Measurements from ENCODE around the gene MAN1C1. TPM values are rescaled to one million over a fixed set of nuclear protein-coding genes. Genes with fewer than 3 reads are reported as not detected.

MAN1C1 gene
- polyA plus RNA-seq, 1 donor from 2014 or later = 1.3 TPM

DNA sequence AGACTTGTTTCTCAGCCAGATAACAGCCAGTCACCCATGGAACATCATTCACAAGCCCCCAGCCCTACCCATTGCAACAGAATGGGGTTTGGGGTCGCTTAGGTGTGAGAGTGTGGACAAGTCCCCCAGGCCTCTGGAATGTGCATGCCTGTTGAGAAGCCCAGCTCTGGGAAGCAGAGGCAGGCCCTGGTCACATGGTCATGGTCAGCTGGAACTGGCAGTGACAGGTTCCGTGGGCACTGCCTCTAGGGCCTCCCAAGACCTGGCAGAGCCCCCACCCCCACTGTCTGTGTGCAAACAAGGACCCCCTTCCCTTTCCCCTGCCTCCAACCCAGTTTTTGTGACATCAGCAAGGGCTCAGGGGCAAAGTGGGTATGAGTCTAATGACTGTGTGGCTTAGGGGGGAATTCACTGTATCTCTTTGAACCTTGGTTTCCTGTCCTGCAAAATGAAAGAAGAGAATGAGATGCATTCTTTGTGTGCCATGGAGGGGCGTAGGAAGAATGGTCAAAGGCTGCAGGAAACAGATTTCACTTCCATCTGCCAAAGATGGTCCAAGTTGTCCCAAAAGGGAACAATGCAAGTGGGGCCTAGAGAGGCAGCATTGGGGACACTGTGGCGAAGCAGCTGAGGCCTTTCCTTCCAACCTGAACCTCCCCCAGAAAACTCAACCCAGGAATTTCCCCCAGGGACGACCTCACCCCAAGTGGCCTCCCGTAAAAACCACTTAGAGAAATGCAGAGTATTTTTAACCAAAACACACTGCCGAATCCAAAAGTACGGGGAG lies 148.7 kb downstream of the MAN1C1 start:
- H3K9ac ChIP-seq (ENCODE audit: low read length) = no peak overlapping the region
- H4K20me1 ChIP-seq (ENCODE audit: insufficient read depth) = no peaks in the 10 kb centered on the region
- no peaks in the 10 kb centered on the region for H3K9me2 ChIP-seq (ENCODE audit: insufficient read depth, low read length)
- H3F3A ChIP-seq (ENCODE audit: insufficient read depth, low read length, poor library complexity, severe bottlenecking) = no peaks in the 10 kb centered on the region
- H3K79me2 ChIP-seq (replicated peaks; ENCODE audit: insufficient read depth, low read length) = no peaks in the 10 kb centered on the region
- no peaks in the 10 kb centered on the region for H3K27me3 ChIP-seq (ENCODE audit: insufficient read depth, low read depth, low read length)
- no peak overlapping the region for H2AFZ ChIP-seq (ENCODE audit: low read depth, low read length)
- no peaks in the 10 kb centered on the region for H3K36me3 ChIP-seq (ENCODE audit: insufficient read depth, low read length)
- H3K4me2 ChIP-seq (ENCODE audit: low read length) = no peak overlapping the region
- no peaks in the 10 kb centered on the region for H3K9me3 ChIP-seq (ENCODE audit: low read length)
- no peak overlapping the region for H3K4me3 ChIP-seq (ENCODE audit: low read length)
- no peak overlapping the region for H3K27ac ChIP-seq (ENCODE audit: low read length)
- TF ChIP-seq EP300 (conservative IDR thresholded peaks at IDR 0.05; ENCODE audit: poor library complexity, severe bottlenecking) (no peak), SMC3 (conservative IDR thresholded peaks at IDR 0.05; ENCODE audit: poor library complexity) (no peak), TAF1 (IDR thresholded peaks at IDR 0.05; ENCODE audit: low read depth) (no peak), CTCF (IDR thresholded peaks at IDR 0.05; ENCODE audit: poor library complexity, severe bottlenecking) (no peak), MXI1 (conservative IDR thresholded peaks at IDR 0.05; ENCODE audit: poor library complexity, severe bottlenecking) (no peak), RAD21 (conservative IDR thresholded peaks at IDR 0.05) (no peak), POLR2AphosphoS5 (IDR thresholded peaks at IDR 0.05) (no peak), EZH2 (IDR thresholded peaks at IDR 0.05; ENCODE audit: borderline replicate concordance, insufficient read depth, low read length, poor library complexity, severe bottlenecking) (no peak)
- TF ChIP-seq, protein P1, sequence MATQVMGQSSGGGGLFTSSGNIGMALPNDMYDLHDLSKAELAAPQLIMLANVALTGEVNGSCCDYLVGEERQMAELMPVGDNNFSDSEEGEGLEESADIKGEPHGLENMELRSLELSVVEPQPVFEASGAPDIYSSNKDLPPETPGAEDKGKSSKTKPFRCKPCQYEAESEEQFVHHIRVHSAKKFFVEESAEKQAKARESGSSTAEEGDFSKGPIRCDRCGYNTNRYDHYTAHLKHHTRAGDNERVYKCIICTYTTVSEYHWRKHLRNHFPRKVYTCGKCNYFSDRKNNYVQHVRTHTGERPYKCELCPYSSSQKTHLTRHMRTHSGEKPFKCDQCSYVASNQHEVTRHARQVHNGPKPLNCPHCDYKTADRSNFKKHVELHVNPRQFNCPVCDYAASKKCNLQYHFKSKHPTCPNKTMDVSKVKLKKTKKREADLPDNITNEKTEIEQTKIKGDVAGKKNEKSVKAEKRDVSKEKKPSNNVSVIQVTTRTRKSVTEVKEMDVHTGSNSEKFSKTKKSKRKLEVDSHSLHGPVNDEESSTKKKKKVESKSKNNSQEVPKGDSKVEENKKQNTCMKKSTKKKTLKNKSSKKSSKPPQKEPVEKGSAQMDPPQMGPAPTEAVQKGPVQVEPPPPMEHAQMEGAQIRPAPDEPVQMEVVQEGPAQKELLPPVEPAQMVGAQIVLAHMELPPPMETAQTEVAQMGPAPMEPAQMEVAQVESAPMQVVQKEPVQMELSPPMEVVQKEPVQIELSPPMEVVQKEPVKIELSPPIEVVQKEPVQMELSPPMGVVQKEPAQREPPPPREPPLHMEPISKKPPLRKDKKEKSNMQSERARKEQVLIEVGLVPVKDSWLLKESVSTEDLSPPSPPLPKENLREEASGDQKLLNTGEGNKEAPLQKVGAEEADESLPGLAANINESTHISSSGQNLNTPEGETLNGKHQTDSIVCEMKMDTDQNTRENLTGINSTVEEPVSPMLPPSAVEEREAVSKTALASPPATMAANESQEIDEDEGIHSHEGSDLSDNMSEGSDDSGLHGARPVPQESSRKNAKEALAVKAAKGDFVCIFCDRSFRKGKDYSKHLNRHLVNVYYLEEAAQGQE (IDR thresholded peaks at IDR 0.05; ENCODE audit: borderline replicate concordance) = no peak

DNA sequence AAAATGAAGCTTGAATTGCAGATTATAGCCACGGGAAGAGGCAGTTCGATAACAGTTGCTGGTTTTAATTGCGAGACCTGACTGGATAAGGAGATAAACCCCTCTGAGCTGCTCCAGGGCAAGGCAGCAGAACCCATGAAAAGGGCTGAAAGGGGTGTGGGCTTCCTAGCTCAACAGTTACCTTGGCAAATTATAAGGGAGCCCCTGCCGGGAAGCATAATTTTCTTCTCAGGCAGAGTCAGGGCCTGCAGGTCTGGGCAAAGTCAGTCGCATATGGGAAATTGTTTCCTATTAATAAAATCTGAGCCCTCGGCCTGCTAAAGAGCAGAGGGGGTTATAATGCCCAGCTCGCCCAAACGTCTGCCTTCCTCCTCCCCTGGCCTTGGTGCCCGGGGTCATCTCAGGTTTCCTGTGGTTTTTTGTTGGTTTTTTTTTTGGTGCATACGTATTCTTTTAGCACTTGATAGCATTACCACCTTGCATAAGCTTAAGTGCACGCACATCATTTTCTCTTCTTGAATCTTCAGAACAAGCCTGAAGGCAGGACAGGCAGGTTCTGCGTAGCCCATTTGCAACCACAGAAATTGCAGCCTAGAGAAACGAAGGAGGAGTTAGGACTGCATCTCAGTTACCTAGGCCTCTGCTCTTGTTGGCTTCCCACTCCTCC lies 149.5 kb downstream of the MAN1C1 start:
- Histone ChIP-seq H3K27ac (ENCODE audit: low read length) (no peak overlapping the region), H2AFZ (ENCODE audit: low read depth, low read length) (no peak overlapping the region)

More for the DNA sequence above, 149.5 kb downstream of the MAN1C1 start:
- Histone ChIP-seq H3K9me2 (ENCODE audit: insufficient read depth, low read length) (no peaks in the 10 kb centered on the region), H3K4me3 (ENCODE audit: low read length) (no peak overlapping the region), H3K9me3 (ENCODE audit: low read length) (no peaks in the 10 kb centered on the region), H4K20me1 (ENCODE audit: insufficient read depth) (no peaks in the 10 kb centered on the region), H3F3A (ENCODE audit: insufficient read depth, low read length, poor library complexity, severe bottlenecking) (no peaks in the 10 kb centered on the region), H3K4me2 (ENCODE audit: low read length) (no peak overlapping the region), H3K79me2 (replicated peaks; ENCODE audit: insufficient read depth, low read length) (no peaks in the 10 kb centered on the region), H3K9ac (ENCODE audit: low read length) (no peak overlapping the region), H3K27me3 (ENCODE audit: insufficient read depth, low read depth, low read length) (no peaks in the 10 kb centered on the region), H3K36me3 (ENCODE audit: insufficient read depth, low read length) (no peaks in the 10 kb centered on the region)
- no peak for TF ChIP-seq EZH2 (IDR thresholded peaks at IDR 0.05; ENCODE audit: borderline replicate concordance, insufficient read depth, low read length, poor library complexity, severe bottlenecking)
- no peak for TF ChIP-seq EP300 (conservative IDR thresholded peaks at IDR 0.05; ENCODE audit: poor library complexity, severe bottlenecking)
- TF ChIP-seq SMC3 (conservative IDR thresholded peaks at IDR 0.05; ENCODE audit: poor library complexity) = no peak
- no peak for TF ChIP-seq CTCF (IDR thresholded peaks at IDR 0.05; ENCODE audit: poor library complexity, severe bottlenecking)
- TF ChIP-seq RAD21 (conservative IDR thresholded peaks at IDR 0.05) = no peak
- TF ChIP-seq TAF1 (IDR thresholded peaks at IDR 0.05; ENCODE audit: low read depth) = no peak
- no peak for TF ChIP-seq MXI1 (conservative IDR thresholded peaks at IDR 0.05; ENCODE audit: poor library complexity, severe bottlenecking)
- TF ChIP-seq POLR2AphosphoS5 (IDR thresholded peaks at IDR 0.05) = no peak
- TF ChIP-seq, protein P1 (IDR thresholded peaks at IDR 0.05; ENCODE audit: borderline replicate concordance) = no peak
